Measurements from ENCODE around the gene ZBTB34.

GRCh38 chr9:126857261-126857960 lies 3.0 kb upstream of the ZBTB34 start:
- TF ChIP-seq CTCF (conservative IDR thresholded peaks at IDR 0.05 in 1 of 2, IDR thresholded peaks at IDR 0.05 in 1 of 2; ENCODE audit: extremely low read depth in 1 of 2, insufficient read depth in 1 of 2, low read depth in 1 of 2, low read length in 2 of 2), result no peak
- TF ChIP-seq EZH2 (IDR thresholded peaks at IDR 0.05; ENCODE audit: borderline replicate concordance, low read length), result no peak

All from mammary epithelial cell (primary cell).